Upper lobe of left lung (tissue), 4 donors: ENCODE measurements around the gene SLC6A15.

Experiments used
- EP300 ChIP-seq, 4 donors: sonication (generic); formaldehyde crosslinking; IDR thresholded peaks; one replicate each; pipeline ENCODE4 v1.5.1; 2017; ENCODE audit warnings: antibody characterized with exemption in 4 of 4, control low read depth in 2 of 4
- POLR2A ChIP-seq, 4 donors: fragments of 450-650 bp; IDR thresholded peaks; one replicate each; pipeline ENCODE4 v1.5.1; 2016 to 2017; ENCODE audit warnings: antibody characterized with exemption in 4 of 4, mild to moderate bottlenecking in 2 of 4
- POLR2AphosphoS5 ChIP-seq, 2 donors: sonication (generic); formaldehyde crosslinking; IDR thresholded peaks; one replicate each; pipeline ENCODE4 v1.5.1; 2017; ENCODE audit warnings: antibody characterized with exemption in 2 of 2
- TF ChIP-seq, protein P1 (sequence below), 6 experiments: fragments of 450-650 bp in 4 of 6; fragments of 200-600 bp in 2 of 6; sonication (generic) in 2 of 6; IDR thresholded peaks; one replicate each; pipeline ENCODE4 v1.5.1; 2016 to 2019; ENCODE audit warnings: antibody characterized with exemption in 6 of 6

DNA sequence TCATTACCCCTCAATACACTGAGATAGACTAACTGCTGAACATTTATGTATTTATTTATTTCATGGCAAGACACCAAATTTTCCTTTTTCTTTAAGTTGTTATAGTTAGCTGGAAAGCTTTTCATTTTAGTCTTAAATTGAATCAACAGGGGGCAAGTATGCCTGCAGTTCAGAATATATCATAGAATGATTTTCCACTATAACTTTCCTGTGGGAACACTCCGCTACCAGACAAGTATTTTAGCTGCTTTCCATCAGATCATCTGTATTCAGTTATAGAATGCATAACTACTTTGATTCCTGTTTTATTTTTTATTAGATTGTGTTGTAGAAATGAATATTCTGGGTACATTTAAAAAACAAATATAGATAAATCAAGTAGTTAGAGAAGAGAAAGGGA lies 102.0 kb downstream of the SLC6A15 start:
- no peak for TF ChIP-seq POLR2A (IDR thresholded peaks at IDR 0.05)
- no peak for TF ChIP-seq POLR2AphosphoS5 (IDR thresholded peaks at IDR 0.05)
- TF ChIP-seq, protein P1, sequence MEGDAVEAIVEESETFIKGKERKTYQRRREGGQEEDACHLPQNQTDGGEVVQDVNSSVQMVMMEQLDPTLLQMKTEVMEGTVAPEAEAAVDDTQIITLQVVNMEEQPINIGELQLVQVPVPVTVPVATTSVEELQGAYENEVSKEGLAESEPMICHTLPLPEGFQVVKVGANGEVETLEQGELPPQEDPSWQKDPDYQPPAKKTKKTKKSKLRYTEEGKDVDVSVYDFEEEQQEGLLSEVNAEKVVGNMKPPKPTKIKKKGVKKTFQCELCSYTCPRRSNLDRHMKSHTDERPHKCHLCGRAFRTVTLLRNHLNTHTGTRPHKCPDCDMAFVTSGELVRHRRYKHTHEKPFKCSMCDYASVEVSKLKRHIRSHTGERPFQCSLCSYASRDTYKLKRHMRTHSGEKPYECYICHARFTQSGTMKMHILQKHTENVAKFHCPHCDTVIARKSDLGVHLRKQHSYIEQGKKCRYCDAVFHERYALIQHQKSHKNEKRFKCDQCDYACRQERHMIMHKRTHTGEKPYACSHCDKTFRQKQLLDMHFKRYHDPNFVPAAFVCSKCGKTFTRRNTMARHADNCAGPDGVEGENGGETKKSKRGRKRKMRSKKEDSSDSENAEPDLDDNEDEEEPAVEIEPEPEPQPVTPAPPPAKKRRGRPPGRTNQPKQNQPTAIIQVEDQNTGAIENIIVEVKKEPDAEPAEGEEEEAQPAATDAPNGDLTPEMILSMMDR (IDR thresholded peaks at IDR 0.05): no peak
- TF ChIP-seq EP300 (IDR thresholded peaks at IDR 0.05): no peak
